ENCODE measurements around the gene KREMEN2. TPM values are rescaled to one million over a fixed set of nuclear protein-coding genes. Genes with fewer than 3 reads are reported as not detected.

KREMEN2 gene
- total RNA-seq, 1 donor from 2014 or later, result not detected

- DNase-seq (ENCODE audit: low spot score), result no peak
Measured at GRCh38 chr16:3004781-3005284, 40.8 kb downstream of the KREMEN2 start.

GRCh38 chr16:3007059-3007956 is 43.2 kb downstream of the KREMEN2 start:
- peak; percentile 72 for DNase-seq (ENCODE audit: low spot score)

- no peak for DNase-seq (ENCODE audit: low spot score)
Measured at GRCh38 chr16:3007957-3008689, 44.0 kb downstream of the KREMEN2 start.

- no peak for DNase-seq (ENCODE audit: low spot score)
Measured at GRCh38 chr16:3008690-3009037, 44.6 kb downstream of the KREMEN2 start.

GRCh38 chr16:3009568-3010390 is 45.7 kb downstream of the KREMEN2 start:
- DNase-seq (ENCODE audit: low spot score), result peak; percentile 62

- DNase-seq (ENCODE audit: low spot score), result no peak
Measured at GRCh38 chr16:3010510-3010909, 46.4 kb downstream of the KREMEN2 start.

- DNase-seq (ENCODE audit: low spot score), result no peak
Measured at GRCh38 chr16:3012246-3012645, 48.2 kb downstream of the KREMEN2 start.

- peak; percentile 44 for DNase-seq (ENCODE audit: low spot score)
Measured at GRCh38 chr16:3012828-3013420, 48.8 kb downstream of the KREMEN2 start, which contains the start of gene CLDN9. Gene CLDN9, plus strand, starts transcription at chr16:3012923. Its CDS starts 440 bp downstream, at chr16:3013363.

GRCh38 chr16:3013491-3013951 is 49.4 kb downstream of the KREMEN2 start:
- DNase-seq (ENCODE audit: low spot score), result no peak

- DNase-seq (ENCODE audit: low spot score), result no peak
Measured at GRCh38 chr16:3013998-3014690, 50.1 kb downstream of the KREMEN2 start.

- no peak for DNase-seq (ENCODE audit: low spot score)
Measured at GRCh38 chr16:3014971-3015370, 50.9 kb downstream of the KREMEN2 start.

GRCh38 chr16:3015865-3016521 is 51.9 kb downstream of the KREMEN2 start:
- no peak for DNase-seq (ENCODE audit: low spot score)

- no peak for DNase-seq (ENCODE audit: low spot score)
Measured at GRCh38 chr16:3017344-3017743, 53.3 kb downstream of the KREMEN2 start.

Other genes starting within 250 kb of the KREMEN2 start
- 0.52 TPM for gene PRSS27, start 244.1 kb upstream of the KREMEN2 start, total RNA-seq
- 677 TPM for gene SRRM2, start 211.6 kb upstream of the KREMEN2 start, total RNA-seq
- gene ELOB, start 187.0 kb upstream of the KREMEN2 start, total RNA-seq, result 273 TPM
- gene PRSS33, start 176.7 kb upstream of the KREMEN2 start, total RNA-seq, result 1.8 TPM
- gene PRSS41, start 165.8 kb upstream of the KREMEN2 start, total RNA-seq, result 0.49 TPM
- gene PRSS21, start 147.0 kb upstream of the KREMEN2 start, total RNA-seq, result 4.4 TPM
- 55.9 TPM for gene ZG16B, start 134.0 kb upstream of the KREMEN2 start, total RNA-seq
- 52.7 TPM for gene PRSS22, start 106.1 kb upstream of the KREMEN2 start, total RNA-seq
- 35.5 TPM for gene FLYWCH2, start 81.1 kb upstream of the KREMEN2 start, total RNA-seq
- gene FLYWCH1, start 52.3 kb upstream of the KREMEN2 start, total RNA-seq, result 57.5 TPM
- 33.1 TPM for gene PAQR4, start 5.1 kb downstream of the KREMEN2 start, total RNA-seq
- 4.5 TPM for gene PKMYT1, start 16.2 kb downstream of the KREMEN2 start, total RNA-seq
- 3.3 TPM for gene CLDN9, start 48.6 kb downstream of the KREMEN2 start, total RNA-seq
- 1.1 TPM for gene CLDN6, start 53.9 kb downstream of the KREMEN2 start, total RNA-seq
- 98.1 TPM for gene TNFRSF12A, start 56.1 kb downstream of the KREMEN2 start, total RNA-seq
- 54.6 TPM for gene HCFC1R1, start 59.7 kb downstream of the KREMEN2 start, total RNA-seq
- gene THOC6, start 59.8 kb downstream of the KREMEN2 start, total RNA-seq, result 20.8 TPM
- gene BICDL2, start 72.7 kb downstream of the KREMEN2 start, total RNA-seq, result 86.1 TPM
- 1.1 TPM for gene MMP25, start 82.3 kb downstream of the KREMEN2 start, total RNA-seq
- 134 TPM for gene IL32, start 101.4 kb downstream of the KREMEN2 start, total RNA-seq
- 0.37 TPM for gene ZSCAN10, start 135.0 kb downstream of the KREMEN2 start, total RNA-seq
- gene ZNF205, start 148.3 kb downstream of the KREMEN2 start, total RNA-seq, result 14.2 TPM
- gene ZNF213, start 170.8 kb downstream of the KREMEN2 start, total RNA-seq, result 18.4 TPM
- gene OR1F1, start 223.9 kb downstream of the KREMEN2 start, total RNA-seq, result not detected

Data from mucosa of gallbladder (tissue), 1 donor.